HG03521 (cell line): ENCODE data around the gene AUTS2.
A peak's percentile ranks its signal among the peaks of the same experiment; 100 is the strongest.

ENCODE experiments used
- ATAC-seq: cut with Tn5 transposase; IDR thresholded peaks from one replicate; pipeline ENCODE4 v1.9.1; 2021; ENCODE audit warnings: mild to moderate bottlenecking, moderate library complexity; ENCODE audit not compliant: unreplicated experiment

Gene AUTS2

DNA sequence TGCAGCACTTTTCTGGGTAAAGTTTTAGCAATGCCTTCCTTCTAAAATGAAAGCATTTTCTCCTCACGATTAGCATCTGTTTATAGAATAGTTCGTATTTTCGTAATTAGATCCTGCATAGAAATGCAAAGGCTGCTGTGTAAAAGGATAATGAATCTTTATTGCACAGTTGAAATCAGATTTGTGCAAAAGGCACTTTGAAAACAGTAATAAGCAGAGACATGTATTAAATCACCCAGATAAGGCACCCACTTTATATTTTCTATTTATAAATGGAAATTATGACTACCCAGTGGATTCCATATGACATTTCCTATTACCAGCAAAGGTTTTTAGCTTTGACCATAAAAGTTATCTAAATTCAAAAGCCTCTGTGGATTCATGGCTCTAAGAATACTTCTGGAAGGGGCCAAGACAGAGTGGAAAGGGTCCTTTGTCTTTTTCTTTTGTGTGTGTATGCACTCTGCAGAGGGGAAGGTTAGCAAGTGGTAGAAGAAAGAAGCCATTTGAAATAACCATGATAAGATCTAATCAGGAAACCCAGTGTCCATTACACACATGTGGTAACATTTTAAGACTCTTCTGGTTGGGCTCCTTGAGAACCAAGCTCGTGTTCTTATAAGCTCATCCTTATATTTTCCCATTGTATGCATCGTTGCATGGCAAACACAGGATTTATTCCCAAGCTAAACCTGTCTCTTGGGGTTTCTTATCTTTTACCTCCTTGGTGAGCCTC is 612.1 kb downstream of the AUTS2 start:
- no peak for ATAC-seq

GRCh38 chr7:70210936-70211310 is 612.6 kb downstream of the AUTS2 start:
- no peak for ATAC-seq

DNA sequence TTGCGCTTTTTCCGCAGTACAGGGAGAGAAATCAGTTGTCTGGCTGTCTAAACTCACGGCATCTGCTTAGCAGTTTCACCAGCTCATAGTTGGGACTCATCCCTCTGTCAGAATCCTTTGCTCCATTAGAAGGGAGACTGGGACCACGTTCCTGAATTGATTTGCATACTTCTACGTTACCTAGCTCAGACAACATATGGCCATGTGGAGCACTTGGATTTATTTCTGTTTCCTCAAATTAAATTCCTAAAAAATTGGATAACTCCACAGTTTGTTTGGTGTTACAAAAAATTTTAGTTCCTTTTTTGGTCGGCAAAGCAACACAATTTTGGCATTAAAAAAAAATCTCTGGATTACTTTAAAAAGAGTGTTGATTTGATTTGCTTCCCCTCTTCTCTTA is 614.0 kb downstream of the AUTS2 start:
- ATAC-seq: no peak

- ATAC-seq: no peak
Measured at GRCh38 chr7:70214071-70214470, 615.8 kb downstream of the AUTS2 start.

- ATAC-seq: no peak
Measured at GRCh38 chr7:70215491-70215890, 617.2 kb downstream of the AUTS2 start.

DNA sequence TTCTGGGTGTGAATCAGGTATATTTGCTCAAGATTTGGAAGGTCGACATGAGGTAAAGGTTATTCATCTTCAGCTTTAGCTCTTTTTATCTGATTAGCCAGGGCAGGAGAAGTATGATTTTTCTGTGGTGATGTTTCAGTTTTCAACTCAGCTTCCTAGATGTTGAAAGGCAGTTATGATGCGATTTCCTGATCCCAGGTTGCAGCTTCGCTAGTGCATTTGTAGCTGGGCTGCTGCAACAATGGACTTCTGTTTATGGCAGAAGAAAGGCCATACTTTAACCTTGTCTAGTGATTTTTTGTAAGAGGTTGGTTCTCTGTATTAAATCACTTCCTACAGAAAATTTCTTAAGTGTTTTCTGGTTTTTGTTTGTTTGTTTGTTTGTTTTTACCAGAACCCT is 619.3 kb downstream of the AUTS2 start:
- no peak for ATAC-seq

- no peak for ATAC-seq
Measured at GRCh38 chr7:70218006-70218405, 619.7 kb downstream of the AUTS2 start.

DNA sequence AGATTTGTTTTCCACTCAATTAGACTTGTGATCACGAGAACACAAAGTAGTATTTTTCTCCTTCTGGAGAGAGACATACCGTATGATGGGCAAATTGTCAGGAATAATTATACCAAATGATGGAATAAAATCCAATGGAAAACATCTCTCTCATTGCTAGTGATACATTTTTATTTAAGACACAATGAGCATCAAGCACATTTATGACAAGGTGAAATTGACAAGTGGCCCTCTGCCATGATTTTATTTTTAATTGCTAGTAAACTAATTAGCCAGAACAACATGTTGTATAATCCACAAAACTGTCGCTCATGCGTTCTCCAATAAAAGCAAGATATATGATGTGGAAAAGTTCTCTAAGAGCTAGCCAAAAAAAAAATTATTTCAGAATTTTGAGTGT is 620.8 kb downstream of the AUTS2 start:
- no peak for ATAC-seq

GRCh38 chr7:70229242-70229641 is 631.0 kb downstream of the AUTS2 start:
- ATAC-seq: no peak

DNA sequence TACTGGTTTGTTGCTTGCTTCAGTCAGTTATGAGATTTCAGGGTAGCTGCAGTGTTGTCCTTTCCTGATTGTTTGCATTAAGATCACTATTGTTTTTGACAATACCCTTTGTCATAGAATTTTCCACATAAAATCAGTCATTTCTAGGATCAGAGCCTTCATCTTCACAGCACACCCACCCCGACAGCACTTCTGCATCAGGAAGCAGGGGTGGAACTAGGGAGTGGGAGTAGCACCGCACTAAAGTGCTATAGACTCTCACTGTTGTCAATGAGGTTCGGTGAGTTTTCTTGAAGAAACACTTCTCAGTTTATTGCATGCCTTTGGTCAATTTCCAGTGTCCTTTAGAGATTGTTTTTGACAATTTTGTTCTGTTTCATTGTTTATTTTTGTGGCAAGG is 632.5 kb downstream of the AUTS2 start:
- ATAC-seq: no peak

- ATAC-seq: no peak
Measured at GRCh38 chr7:70233776-70234175, 635.5 kb downstream of the AUTS2 start.

DNA sequence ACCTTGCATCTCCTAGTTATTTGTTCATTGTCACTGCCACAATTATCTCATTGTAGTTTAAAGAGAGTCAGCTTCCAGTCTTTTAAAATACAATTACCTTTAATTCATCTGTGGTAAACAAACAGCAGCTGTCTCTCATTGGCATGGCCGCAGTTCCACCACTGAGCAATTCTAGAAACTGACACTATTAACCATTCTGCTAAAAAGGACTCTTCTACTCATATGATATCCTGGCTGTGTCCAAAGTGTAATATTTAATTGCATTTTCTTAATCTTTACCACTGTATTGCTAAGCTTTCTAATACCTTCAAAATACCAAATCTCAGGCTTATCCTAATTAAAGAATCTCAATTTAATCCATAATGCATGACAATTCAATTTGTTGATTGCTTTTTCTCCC is 639.0 kb downstream of the AUTS2 start:
- no peak for ATAC-seq

GRCh38 chr7:70237831-70238575 is 639.7 kb downstream of the AUTS2 start:
- ATAC-seq: peak; percentile 98

DNA sequence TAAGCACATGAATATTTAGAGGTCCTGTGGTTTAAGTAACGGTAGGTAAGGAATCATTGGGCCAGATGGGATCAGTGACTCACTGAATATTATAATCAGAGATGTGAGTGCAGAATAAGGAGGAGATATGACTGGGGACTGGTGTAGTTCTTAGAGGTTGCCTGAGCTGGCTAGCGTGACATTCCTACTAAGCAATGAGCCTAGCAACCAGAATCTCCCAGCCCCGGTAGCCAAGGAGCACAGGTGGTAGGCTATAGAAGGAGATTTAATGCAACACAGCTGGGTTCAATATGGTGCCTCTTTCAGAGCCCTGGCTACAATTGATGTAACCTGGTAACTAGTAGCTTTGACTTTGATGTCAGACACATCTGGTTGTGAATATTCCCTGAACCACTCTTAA is 641.6 kb downstream of the AUTS2 start:
- ATAC-seq: no peak

GRCh38 chr7:70240873-70241272 is 642.6 kb downstream of the AUTS2 start:
- ATAC-seq: no peak

DNA sequence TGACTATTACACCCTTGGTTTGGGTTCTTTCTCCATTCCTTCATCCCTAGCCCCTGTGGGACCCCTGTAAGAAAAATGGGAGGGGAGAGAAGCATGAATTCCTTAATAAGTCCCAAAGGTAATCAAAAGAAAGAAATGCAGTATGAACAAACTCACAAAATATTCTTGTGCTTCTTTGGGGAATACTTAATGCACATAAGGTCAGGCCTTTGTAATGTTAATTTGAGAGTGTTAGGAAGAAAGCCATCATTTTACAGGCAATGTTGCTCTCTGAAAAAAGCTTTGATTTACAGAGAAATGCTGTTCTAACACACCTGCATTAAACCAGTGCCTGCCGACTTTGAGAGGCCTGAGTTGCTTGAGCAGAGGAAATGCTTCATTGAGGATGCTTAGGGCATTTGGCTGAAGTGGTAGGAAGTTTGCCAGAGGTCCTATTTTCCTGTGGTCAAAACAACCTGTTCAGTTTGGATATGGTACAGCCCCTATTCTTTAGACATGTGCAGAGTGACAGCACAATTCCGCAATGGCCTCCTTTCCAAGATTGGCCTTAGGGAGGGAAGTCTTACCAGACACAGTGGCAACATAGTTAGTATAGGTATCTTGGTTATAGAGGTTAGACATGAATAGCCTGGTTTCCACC is 643.4 kb downstream of the AUTS2 start:
- no peak for ATAC-seq

GRCh38 chr7:70242826-70243225 is 644.6 kb downstream of the AUTS2 start:
- no peak for ATAC-seq

- no peak for ATAC-seq
Measured at GRCh38 chr7:70243443-70243842, 645.2 kb downstream of the AUTS2 start.

DNA sequence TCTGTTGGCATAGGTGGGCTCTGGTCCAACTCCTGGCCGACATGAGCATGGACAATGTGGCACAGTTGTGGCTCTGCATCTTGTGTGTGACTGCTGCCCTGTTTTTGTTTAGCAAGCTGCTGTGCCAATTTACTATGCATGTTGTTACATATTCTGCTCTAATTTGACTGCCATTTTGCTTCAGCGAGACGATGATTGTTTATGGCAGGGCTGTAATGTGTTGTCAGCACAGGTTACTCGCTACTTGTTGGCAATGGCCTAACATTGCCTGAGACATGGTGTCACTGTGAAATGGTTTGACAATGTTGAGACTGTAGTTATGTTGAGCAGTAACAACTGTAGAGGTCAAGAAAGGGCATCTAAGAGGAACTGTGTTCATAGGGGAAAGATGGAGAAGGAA is 659.6 kb downstream of the AUTS2 start:
- ATAC-seq: no peak

DNA sequence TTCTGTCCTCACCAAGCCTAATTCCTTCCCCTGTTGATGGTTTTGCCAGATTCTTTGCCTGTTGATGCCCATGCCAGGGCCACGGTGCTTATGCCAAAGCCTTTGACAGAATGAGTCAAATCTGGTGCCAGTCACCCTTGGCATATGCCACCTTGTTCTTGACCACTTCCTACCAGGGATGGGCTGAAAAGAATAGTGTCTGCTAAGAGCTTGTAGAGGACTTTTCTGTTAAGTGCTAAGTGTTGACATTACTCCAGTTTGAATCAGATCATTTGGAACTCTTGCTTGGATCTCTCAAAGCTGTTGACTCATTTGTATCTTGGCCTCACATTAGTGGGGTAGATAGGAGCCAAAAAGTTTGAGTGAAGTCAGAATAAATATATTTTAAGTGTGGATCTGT is 661.2 kb downstream of the AUTS2 start:
- no peak for ATAC-seq

DNA sequence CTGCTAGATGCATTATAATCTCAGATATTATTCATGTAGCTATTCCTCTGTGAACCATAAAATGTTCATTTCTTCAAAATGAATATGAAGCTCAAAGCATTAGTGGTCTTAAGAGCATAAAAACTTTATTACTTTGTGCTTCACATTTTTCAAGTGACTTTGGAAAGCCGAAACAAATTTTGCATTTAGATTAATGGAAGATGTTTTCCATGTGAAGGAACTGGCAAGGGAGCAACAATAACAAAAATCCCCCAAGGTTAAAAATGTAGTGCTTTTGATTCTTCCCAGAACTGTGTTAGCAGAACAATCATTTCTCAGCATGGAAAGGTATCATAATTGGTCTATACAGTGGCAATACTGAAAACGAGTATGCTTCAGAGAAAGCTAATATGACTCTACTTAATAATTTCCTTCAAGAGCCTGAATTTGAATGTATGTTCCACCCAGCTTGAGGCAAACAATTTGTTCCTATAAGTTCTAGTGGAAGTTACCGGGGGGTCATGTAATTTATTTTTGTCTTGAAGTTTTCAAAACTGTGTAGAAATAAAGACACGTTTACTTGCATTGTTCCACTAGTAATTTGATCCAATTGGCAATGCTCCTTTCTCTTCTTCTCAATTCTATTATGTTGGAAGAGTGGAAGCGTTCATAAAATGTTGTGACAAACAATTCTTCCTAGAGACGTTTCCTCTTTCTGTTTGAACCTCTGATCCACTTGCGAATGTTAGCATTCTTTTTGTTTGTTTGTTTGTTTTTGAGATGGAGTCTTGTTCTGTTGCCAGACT is 665.4 kb downstream of the AUTS2 start:
- ATAC-seq: no peak
